Stimulated activated CD8-positive, alpha-beta memory T cell treated with anti-CD3 and anti-CD28 coated beads, Interleukin-7, amount 100 ng/mL, for 48 hours (primary cell): ENCODE results near the gene HSPA12B.

ENCODE experiments used
- DNase-seq, 2 donors: peaks; one replicate each; pipeline ENCODE4 v3.0.0-alpha.2; 2020; ENCODE audit warnings: low read depth in 1 of 2; ENCODE audit errors: extremely low read depth in 1 of 2

The HSPA12B gene

GRCh38 chr20:3747471-3747870, 15.0 kb downstream of the HSPA12B start:
- DNase-seq = no peak

DNA sequence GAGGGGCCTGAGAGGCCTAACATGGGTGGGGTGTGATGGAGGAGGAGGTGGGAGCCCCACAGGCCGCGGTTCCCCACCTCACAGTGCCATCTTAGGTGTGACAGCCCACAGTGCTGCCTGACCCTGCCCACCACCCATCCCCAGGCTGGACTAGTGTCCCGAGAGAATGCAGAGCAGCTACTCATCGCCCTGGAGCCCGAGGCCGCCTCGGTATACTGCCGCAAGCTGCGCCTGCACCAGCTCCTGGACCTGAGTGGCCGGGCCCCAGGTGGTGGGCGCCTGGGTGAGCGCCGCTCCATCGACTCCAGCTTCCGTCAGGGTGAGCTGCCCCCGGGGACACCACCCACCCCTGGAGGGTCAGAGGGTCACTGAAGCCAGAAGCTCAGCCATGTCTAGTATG, 15.6 kb downstream of the HSPA12B start:
- DNase-seq = no peak

DNA sequence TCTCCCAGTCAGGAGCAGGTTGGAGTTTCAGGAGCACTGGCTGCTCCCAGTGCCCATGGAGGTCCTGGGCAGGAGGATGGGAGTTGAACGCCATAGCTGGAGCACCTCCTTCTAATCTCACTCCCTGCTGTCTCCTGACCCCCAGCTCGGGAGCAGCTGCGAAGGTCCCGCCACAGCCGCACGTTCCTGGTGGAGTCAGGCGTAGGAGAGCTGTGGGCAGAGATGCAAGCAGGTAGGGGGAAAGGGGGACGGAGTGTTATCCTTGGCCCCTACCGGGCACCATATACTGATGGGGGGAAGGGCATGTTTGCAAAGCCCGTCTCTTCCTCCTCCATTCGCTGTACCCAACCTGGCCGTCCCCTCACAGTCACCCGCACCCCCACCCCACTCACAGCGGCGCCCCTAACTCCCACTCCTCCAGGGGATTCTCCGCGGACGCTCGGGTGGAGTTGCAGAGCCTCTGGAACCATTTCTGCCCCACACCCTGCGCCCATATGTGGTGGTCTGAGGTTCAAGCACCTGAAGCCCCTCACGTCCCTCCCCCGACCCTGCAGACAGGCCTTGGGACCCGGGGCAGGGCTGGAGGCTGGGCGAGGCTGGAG, 16.7 kb downstream of the HSPA12B start:
- DNase-seq = no peak

GRCh38 chr20:3749689-3750531, 17.4 kb downstream of the HSPA12B start:
- peak; percentile 7 to 16 for DNase-seq

DNA sequence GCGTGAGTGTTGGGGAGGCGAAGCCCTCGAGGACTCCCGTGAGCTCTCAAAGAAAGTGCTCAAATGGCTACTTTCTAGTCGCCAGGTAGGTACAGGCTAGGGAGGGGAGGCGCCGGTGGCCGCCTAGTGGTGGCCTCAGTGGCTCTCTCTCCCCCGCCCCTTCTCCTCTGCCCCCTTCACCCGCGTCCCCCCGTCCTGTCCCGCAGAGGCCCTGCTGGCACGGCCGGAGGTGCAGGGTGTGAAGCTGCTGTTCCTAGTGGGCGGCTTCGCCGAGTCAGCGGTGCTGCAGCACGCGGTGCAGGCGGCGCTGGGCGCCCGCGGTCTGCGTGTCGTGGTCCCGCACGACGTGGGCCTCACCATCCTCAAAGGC, 18.8 kb downstream of the HSPA12B start:
- no peak for DNase-seq

DNA sequence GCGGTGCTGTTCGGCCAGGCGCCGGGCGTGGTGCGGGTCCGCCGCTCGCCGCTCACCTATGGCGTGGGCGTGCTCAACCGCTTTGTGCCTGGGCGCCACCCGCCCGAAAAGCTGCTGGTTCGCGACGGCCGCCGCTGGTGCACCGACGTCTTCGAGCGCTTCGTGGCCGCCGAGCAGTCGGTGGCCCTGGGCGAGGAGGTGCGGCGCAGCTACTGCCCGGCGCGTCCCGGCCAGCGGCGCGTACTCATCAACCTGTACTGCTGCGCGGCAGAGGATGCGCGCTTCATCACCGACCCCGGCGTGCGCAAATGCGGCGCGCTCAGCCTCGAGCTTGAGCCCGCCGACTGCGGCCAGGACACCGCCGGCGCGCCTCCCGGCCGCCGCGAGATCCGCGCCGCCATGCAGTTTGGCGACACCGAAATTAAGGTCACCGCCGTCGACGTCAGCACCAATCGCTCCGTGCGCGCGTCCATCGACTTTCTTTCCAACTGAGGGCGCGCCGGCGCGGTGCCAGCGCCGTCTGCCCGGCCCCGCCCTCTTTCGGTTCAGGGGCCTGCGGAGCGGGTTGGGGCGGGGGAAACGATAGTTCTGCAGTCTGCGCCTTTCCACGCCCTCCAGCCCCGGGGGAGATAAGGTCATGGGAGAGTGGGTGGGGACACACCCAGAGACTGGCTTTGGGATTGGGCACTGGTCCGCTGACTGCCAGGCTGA, 19.3 kb downstream of the HSPA12B start:
- peak; percentile 19 to 45 for DNase-seq

- no peak for DNase-seq
Measured at GRCh38 chr20:3752386-3752759, 19.9 kb downstream of the HSPA12B start.

- peak in 1 of 2 donors; percentile 23 for DNase-seq
Measured at GRCh38 chr20:3753098-3753497, 20.6 kb downstream of the HSPA12B start.

- no peak for DNase-seq
Measured at GRCh38 chr20:3753501-3754275, 21.2 kb downstream of the HSPA12B start.

- no peak for DNase-seq
Measured at GRCh38 chr20:3754276-3754630, 21.8 kb downstream of the HSPA12B start.

DNA sequence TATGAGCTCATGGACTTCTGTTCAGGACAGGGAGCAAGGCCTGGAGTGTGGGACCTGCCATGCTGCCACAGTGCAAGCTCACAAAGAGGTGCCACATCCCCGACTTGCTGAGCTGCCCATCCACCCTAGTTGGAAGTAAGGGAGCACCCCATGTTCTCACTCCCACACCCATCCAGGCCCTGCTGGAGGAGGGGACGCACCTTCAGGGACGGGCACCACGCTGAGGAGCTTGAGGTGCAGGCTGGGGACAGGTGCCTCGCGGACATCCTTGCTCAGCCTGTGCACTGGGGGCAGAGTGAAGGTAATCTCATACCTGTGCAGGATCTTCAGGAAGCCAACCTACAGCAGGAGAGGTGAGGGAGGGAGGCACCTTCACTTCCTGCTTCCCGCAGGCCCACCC, 22.8 kb downstream of the HSPA12B start:
- no peak for DNase-seq

- no peak for DNase-seq
Measured at GRCh38 chr20:3755814-3756480, 23.5 kb downstream of the HSPA12B start.

- DNase-seq = no peak
Measured at GRCh38 chr20:3757268-3757667, 24.8 kb downstream of the HSPA12B start.

- no peak for DNase-seq
Measured at GRCh38 chr20:3758566-3758965, 26.1 kb downstream of the HSPA12B start.

DNA sequence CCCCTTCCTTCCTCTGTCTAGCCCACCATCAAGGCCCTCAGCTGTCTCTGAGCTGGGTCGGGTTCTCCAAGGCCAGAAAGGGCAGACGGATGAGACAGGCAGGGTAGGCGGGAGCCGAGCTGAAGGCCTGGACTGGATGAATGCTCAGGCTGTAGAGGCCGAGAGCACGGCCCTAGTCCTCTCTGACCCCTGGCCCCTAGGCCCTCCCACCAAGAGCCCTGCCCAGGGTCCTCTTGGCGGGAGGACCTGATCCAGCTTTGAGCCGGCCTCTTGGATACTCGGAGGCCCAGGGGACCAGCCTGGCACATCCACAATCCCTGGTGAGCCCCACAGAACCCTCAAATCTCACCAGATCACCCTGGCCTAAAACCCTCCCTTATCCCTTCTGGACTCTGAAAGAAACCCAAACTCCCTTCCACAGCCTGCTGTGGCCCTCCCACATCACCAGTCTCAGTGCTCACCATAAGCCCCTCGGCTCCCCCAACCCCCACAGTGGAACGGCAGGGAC, 26.9 kb downstream of the HSPA12B start:
- DNase-seq = no peak

GRCh38 chr20:3759884-3760283, 27.4 kb downstream of the HSPA12B start:
- no peak for DNase-seq

- DNase-seq = no peak
Measured at GRCh38 chr20:3760655-3761348, 28.3 kb downstream of the HSPA12B start.

DNA sequence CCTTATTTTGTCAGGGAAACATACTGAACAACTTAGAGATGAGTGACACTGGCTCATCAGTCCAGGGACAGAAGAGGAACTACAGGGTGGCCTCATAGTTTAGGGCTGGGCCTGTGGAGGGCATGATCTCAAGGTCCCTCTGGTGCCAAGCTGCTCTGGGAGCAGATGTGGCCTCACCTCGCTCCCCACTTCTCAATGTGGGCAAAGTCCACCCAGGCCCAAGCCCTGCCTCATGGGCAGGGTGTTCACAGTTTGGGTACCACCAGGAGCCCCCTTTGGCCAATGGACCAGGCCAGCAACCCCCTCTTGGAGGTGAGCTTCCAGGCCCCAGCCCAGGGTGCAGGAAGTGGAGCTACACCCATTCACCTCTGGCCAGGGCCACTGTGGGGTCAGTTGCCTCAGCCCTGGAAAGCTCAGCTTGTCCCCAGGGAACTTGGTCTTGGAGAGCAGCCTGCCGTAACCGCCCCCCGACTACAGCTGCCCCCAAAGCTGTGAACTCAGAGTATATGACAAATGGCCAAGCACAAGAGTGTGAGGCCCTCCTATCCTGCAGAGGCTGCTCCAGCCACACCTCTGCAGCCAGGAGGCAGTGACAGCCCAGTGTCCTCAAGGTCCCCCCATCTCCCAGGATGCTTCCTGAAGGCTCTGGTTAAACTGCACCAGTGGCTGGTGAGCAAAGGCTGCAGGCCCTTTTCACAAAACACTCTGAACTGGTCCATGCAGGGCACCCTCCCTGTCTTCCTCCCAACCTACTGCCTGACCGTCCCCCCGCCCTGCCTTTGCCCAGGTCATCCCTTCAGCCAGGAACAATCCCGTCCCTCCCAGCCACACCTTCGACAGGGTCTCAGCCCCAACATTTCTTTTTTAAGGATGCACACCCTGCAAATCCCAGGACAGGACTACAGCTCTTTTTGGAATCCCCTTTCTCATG, 31.5 kb downstream of the HSPA12B start:
- no peak for DNase-seq

DNA sequence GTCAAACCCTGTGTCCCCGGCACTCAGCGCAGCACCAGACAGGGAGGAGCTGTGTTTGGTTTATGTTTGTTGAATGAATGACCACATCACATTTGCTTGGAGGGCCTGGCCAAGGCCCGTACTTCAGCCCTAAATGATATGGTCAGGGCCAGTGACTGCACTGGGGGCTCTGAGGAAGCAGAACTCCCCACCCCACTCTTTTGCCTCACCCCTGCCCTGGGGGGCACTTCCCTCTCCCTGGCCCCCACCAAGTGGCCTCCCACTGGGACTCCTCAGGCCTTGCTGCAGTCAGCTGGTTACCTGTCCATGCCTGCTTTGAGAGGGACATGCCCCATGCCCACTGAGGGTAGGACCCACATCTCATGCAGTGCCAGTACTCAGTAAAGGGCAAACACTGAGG, 32.2 kb downstream of the HSPA12B start:
- DNase-seq = no peak
